NOMO-1 (cell line): ENCODE measurements around the gene STAT3.
"Not testable (repeated sequence)": the region's sequence is repeated elsewhere in the genome, so short reads cannot be mapped to it uniquely, and the experiment has no call there.

Experiments
- DNase-seq, 2 experiments: peaks; one replicate each; lab custom pipeline; 2025; ENCODE audit not compliant: unreplicated experiment in 2 of 2; lab: John Stamatoyannopoulos, UW

The STAT3 gene

DNA sequence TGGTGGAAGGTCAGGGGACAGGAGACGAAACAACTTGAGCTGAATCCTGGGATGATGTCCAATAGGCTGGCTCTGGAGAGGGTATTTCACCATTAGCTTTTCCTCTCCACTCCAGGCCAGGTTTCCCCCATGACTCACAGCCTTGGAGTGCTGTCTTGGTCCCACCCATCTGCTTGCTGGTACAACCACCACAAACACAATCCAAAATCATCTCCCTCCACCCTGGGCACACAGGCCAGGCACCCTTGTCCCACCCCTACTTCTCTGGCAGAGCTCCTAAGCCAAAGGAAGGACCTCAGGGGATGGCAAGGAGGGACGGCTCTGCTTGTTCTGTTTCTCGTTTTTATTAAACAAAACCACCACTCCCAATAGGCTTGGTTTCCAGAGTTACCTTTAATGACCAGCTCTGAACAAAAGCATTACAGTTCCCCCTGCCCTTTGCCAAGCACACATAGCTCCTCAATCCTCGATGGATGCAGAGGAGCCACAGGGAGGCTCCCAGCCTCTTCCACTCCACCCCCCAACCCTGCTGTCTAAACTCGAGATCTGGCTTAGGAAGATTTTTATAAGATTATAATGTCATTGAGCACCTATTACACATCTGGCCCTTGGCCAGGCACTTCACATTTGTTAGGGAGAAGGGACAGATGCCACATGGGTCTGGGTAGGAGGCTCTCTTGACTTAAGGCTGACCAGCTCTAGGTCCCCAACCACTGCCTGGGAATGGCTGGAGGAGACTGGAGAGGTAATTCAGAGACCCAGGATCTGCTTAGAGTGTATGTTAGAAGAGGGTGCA lies 21.5 kb upstream of the STAT3 start:
- DNase-seq = no peak

DNA sequence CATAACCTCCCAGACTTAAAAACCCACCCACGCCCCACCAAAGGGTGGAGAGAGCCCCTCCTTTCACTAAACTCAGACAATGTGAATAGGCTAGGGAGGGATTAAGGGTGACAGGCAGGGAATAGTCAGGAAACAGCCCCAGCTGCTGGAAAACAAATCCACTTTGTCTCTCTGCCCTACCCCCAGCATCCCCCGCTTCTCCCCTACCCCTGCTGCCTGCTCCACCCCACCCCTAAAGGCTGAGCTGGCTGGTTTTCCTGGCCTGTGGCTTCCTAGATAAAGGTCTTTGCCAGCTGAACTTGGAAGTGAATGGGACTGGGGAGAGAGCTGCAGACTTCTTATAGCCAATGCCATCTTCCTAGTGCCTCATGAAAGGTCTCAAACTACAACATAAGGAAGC lies 19.8 kb upstream of the STAT3 start:
- DNase-seq = no peak

DNA sequence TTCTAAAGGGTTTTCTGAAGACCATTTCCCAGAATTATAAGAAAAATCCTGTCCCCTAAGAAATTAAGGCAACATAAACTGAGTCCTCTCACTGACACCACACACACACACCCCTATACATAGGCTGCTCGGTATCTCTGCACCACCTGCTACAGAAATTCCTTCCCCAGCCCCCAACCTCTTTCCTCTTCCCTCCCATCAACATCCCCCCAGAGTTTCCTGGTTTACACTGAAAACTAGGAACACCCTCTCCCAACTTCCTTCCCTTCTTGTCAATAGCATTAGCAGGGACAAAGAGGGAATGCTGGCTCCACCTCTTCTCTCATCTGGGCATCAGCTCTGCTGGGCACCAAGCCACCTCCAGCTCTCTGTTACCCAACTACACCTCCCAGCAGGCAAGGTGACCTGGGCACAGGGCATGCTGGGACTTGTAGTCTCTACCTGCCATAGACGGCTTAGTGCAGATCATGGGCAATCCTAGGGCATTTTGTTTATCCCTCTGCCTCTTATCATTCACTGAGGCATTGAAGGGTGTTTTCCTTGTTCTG lies 19.1 kb upstream of the STAT3 start:
- DNase-seq = peak; percentile 25 to 31

DNA sequence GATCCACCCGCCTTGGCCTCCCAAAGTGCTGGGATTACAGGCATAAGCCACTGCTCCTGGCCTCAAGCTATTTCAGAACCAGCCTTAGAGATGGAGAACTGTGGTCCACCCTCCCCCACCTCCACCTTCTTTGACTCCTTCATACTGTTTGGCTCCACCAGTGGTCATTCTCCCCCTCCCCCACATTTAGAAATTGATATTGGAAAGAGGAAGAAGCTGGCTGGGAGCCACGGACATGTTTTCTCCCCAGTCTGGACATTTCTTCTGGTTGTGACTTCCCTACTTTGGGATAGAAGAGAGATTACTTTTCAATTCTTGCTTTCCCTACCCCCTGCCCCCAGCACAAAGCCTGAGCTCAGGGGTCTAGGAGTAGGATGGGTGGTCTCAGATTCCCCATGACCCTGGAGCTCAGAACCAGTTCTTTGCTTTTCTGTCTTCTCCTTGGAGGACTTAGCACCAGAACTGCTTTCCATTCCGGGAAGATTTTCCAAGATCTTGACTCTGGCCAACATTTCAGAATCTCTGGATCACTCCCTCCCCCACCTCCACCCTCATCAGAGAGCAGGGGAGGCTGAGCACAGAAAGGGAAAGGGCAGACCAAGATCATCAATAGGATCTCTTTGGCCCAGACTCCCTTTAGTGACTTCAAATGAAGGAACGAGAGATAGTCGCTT lies 18.5 kb upstream of the STAT3 start:
- DNase-seq = no peak

DNA sequence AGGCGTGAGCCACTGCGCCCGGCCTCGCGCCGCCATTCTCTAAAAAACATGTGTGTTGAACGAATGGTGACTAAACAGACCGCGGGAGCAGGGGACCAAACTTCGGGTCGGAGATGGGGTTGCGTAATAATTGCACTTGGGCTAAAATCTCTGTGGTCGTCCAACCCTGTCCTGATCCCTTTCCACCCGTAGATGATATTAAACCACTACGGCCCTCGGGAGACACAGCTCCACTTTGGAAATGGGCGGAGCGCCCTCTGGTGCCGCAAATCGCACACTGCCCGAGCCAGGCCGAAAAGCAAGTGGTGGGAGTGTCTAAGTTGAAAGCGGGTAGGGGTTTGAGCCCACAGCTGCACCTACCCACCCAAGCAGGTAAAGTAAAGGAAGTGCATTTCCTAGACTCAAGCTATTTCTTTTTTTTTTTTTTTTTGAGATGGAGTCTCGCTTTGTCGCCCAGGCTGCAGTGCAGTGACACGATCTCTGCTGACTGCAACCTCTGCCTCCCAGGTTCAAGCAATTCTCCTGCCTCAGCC lies 17.8 kb upstream of the STAT3 start:
- peak; percentile 74 to 77 for DNase-seq

DNA sequence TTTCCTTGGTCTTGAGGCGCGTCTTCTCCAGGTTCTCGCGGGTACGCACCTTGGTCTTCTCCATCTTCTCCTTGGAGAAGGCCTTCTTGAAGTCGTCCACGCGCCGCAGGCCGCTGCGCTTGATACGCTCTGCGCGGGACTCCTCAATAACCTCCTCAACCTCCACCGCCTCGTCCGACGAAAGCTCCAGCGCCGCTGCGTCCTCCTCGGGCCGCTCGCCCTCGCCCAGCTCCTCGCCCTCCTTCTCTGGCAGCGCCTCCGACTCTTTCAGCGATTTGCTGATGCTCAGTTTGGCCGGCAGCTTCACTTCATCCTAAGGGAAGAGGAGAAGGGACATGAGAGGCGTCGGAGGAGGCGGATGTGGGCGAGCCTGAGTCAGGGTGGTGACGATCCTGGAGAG lies 16.8 kb upstream of the STAT3 start:
- no peak for DNase-seq

DNA sequence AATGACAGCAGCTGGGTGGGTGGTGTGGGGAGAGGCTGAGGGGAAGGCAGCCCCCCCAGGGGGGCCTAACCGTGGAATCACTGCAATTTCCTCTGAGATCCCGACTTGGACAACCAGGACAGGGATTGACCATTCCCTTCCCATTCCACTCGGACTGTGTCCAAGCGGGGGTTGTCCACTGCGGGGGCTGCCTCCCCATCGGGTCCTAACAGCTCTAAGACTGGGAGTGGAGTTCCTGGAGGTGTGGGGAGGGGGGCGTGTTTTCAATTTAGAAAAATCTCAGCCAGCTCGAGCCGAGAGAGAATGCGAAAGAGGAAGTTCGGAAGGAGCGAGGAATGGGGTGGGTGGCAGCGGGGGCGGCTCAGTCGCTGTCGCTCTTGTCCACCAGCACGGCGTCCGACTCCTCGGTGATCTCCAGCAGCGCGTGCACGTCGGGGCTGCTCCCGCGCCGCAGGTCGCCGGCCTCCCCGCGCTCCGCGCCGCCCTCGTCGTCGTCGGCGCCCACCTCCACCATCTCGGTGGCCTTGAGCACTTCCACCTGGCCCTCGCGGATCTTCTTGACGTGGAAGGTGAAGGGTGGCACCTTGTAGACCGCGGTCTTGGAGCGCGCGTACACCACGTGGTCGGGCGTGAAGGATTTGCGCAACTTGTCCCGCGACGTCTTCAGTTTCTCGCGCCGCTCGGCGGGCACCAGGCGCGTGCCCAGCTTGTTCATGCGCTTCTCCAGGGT lies 16.2 kb upstream of the STAT3 start:
- peak in 1 of 2 experiments; percentile 12 for DNase-seq

DNA sequence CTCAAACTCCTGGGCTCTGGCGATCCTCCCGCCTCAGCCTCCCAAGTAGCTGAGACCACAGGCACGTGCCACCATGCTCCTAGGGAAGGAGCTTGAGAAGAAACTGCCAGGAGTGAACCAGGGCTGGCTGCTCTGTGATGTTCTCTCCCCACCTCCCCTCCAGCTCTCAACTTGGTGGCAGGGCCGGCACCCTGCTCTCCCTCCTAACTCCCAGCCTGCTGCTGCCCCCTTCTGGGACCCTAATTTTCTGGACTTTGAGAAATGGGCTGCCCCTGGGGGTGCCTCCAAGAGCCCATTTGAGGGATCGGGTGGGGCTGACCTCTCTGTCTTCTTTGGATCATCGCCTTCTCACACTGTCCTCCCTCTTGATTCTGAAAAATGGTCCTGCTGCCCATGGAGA lies 14.9 kb upstream of the STAT3 start:
- no peak for DNase-seq

DNA sequence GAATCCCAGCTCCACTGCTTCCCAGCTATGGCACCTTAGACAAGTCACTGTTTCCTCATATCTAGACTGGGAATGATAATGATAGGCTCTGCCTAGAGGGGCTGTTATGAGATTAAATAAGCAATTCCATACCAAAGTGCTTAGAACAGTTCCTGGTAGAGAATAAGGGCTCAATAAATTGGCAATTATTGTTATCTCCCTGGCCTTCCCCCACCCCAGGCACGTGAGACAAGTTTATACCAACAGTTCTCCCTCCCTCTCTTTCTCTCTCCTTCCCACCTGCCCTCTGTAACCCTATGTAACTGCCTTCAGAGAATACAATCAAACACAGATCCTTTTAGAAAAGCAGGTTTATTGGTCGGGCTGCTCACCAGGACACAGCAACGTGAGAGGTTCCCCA lies 13.9 kb upstream of the STAT3 start:
- DNase-seq = no peak

DNA sequence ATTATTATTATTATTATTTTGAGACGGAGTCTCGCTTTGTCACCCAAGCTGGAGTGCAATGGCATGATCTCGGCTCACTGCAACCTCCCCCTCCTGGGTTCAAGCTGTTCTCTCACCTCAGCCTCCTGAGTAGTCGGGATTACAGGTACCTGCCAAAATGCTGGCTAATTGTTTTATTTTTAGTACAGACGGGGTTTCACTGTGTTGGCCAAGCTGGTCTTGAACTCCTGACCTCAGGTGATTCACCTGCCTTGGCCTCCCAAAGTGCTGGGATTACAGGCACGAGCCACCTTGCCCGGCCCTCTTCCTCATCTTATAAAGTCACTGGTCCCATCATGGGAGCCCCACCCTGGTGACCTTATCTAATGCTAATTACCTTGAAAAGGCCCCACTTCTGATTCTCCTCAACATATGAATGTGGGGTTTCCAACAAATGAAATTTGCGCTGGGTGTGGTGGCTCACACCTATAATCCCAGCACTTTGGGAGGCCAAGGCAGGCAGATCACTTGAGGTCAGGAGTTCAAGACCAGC lies 12.7 kb upstream of the STAT3 start:
- not testable (repeated sequence) for DNase-seq

DNA sequence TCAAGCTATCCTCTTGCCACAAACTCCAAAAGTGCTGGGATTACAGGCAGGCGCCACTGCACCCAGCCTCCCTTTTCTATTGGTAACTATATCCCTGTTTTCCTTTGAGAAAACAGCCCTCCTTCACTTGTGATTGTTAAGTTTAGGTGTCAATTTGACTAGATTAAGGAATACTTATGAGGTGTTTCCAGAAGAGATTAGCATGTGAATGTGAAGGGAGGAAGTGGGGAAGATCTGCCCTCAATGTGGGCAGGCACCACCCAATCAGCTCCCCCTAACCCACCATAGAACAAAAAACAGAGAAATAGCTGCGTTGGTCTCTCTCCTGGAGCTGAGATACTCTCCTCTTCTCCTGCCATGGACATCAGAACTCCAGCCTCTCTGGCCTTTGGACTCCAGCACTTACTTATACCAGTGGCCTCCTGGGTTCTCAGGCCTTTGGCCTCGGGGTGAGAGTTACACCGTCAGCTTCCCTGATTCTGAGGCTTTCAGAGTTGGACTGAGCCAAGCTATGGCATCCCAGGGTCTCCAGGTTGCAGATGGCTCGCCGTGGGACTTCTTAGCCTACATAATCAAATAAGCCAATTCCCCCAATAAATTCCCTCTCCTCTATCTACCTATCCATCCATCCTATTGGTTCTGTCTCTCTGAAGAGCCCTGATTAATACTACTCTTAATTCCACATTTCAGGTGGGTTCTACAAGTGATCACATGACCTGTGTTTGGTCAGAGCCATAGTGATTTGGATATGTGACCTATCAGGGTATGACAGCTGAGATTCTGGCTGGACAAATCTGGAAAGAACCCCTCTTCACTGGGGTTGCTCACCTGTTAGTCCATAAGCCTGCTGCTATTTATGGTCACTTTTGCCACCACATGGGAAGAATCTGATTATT lies 12.0 kb upstream of the STAT3 start:
- DNase-seq = no peak

DNA sequence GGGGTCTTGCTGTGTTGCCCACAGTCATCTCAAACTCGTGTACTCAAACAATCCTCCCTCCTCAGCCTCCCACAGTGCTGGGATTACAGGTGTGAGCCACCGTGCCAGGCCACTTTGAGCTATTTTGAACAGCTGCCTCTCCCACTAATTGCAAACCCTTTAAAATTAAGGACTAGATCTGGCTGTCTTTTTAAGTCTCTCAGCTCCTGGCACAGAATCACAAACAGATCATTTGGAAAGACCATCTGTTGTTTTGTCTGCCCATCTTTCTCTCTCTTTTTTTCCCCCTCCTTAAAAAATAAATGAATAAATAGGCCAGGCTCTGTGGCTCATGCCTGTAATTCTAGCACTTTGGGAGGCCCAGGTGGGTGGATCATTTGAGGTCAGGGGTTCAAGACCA lies 10.9 kb upstream of the STAT3 start:
- DNase-seq = no peak

DNA sequence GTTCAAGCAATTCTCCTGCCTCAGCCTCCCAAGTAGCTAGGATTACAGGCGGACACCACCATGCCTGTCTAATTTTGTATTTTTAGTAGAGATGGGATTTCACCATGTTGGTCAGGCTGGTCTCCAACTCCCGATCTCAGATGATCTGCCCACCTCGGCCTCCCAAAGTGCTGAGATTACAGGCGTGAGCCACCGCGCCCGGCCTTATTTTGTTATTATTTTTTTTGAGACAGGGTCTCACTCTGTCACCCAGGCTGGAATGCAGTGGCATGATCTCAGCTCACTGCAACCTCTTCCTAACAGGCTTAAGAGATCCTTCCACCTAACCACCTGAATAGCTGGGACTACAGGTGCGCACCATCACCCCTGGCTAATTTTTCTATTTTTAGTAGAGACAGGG lies 7.4 kb upstream of the STAT3 start:
- DNase-seq = not testable (repeated sequence)

DNA sequence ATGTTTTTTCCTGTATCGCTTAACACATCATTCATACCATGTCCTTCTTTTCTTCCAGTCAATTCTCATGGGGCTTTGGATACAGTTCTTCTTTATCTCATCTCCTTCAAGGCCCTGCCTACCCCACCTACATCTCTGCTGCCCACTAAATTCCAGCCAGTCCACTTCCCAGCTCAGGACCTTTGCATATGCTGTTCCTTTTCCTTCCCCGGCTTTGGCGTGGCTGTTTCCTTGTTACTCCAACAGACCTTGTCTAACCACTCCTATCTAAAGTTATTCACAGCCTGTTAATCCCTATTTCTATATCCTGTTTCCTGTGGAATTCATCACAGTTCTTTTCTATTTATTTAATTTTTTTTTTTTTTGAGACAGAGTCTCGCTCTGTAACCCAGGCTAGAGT lies 6.6 kb upstream of the STAT3 start:
- no peak for DNase-seq

DNA sequence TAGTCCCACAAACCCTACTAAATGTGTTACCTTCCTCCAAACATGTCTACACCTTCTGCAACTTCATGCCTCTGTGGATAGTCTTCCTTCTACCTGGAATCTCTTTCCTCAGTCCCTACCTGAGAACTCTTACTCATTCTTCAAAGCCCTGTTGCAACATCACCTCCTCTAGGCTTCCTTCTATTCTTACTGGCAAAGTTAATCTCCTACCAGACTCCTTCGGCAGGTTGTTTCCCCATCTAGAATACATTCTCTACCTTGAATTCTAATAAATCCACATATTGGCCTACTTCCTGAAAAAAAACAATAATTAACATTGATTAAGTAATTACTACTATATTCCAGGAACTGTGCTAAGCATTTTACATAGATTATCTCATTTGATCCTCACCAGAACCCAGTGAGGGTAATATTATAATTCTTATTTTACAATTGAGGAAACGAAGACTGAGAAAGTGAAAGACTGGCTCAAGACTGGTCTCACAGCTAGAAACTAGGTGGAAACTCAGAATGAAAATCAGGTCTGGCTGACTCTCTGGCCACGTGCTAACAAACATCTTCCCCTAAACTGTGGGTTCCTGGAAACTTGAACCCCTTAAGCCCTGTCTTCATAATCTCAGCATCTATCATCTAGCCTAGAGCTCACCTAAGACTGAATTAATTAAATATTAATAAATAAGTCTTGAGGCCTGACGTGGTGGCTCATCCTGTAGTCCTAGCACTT lies 4.6 kb upstream of the STAT3 start:
- no peak for DNase-seq

DNA sequence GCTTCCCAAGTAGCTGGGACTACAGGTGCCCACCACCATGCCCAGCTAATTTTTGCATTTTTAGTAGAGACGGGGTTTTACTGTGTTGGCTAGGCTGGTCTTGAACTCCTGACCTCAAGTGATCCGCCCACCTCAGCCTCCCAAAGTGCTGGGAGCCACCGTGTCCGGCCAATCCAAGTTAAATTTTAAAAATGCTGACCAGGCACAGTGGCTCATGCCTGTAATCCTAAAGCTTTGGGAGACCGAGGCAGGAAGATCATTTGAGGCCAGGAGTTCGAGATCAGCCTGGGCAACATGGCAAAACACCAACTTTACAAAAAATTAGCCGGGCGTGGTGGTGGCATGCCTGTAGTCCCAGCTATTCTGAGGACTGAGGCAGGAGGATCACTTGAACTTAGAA lies 3.2 kb upstream of the STAT3 start:
- DNase-seq = not testable (repeated sequence)

DNA sequence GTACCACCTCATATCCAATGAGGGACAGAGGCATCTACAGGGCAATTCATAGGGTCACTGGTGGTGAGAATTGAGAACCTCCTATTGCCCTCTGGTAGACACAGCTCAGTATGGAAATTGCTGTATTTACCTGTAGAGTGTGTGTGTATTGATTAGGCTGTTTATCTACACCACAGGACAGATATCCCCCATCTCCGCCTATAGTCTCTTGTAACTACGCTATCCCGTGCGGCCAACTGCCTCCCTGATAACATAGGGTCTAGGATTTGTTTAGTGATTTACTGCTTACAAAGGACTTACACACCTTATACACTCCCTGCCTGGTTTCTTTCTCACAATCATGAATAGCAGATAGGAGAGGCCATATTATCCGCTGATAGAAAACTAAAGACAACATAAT lies 1.7 kb upstream of the STAT3 start:
- no peak for DNase-seq

DNA sequence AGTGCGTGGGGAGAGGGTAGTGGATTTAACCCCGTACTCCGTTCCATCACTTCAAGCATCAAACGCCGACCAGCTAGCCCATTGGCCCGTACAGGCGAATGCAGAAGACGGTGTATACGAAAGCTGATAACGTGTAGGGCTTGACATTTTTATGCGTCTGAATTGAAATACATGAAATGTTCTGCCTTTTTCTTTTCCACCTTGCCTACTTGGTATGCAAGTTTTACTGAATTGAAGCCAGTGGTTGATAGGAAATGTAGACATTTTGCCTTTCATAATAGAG lies 834 bp upstream of the STAT3 start:
- DNase-seq = no peak

DNA sequence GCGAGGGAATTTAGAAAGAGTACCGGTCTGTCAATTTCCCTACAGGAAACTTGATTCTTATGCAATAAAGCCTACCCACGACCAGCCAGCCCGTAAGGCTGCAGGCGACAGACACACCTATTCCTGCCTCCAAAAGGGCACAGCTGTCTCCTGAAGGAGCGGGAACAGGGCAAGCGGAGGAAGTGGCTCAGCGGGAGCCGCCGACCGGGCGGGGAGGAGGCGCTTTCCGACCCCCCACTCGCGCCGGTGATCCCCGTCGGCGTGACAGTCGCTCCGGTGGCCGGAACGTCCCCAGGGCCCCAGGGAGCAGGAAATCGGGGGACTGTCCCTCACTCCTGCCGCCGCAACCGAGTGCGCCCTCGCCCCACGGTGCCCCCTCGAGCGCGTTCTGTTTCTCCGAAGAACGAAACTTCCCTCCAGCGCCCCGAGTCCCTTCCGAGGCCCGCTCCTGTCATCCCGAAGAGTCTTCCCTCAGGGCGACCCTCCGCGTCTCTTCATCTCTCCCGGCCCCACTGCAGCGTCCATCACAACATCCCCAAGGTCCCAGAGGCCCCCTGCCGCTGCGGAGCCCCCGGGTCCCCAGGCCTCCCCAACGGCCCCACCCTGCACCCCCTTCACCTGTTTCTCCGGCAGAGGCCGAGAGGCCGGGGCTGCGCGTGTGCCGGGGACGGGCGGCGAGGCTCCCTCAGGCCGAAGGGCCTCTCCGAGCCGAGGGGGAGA lies 421 bp downstream of the STAT3 start:
- DNase-seq = peak; percentile 35 to 62
